Spleen (tissue), 7 donors: ENCODE data around the gene RNF224.

ENCODE experiments used
- POLR2A ChIP-seq, 3 donors: fragments of 450-650 bp; IDR thresholded peaks; one replicate each; pipeline ENCODE4 v1.5.1; 2017; ENCODE audit warnings: antibody characterized with exemption in 3 of 3, mild to moderate bottlenecking in 1 of 3
- TF ChIP-seq, protein P1 (sequence below), 11 experiments: fragments of 200-600 bp in 7 of 11; fragments of 450-650 bp in 4 of 11; sonication (generic) in 4 of 11; IDR thresholded peaks in 8 of 11; conservative IDR thresholded peaks in 3 of 11; 1 replicate in 7 of 11; 2 replicates in 4 of 11; pipeline versions ENCODE4 v1.4.0 to v1.8.0; 2016 to 2021; ENCODE audit warnings: antibody characterized with exemption in 11 of 11, inconsistent platforms in 4 of 11, mild to moderate bottlenecking in 1 of 11
- donor health status: DM: no; HTN: no; CAD: no; lungs with moderate emphysema.
- donor health status: DM: no; HTN: no; CAD: no.
- donor health status: DM: no; HTN: no; CAD: no.

DNA sequence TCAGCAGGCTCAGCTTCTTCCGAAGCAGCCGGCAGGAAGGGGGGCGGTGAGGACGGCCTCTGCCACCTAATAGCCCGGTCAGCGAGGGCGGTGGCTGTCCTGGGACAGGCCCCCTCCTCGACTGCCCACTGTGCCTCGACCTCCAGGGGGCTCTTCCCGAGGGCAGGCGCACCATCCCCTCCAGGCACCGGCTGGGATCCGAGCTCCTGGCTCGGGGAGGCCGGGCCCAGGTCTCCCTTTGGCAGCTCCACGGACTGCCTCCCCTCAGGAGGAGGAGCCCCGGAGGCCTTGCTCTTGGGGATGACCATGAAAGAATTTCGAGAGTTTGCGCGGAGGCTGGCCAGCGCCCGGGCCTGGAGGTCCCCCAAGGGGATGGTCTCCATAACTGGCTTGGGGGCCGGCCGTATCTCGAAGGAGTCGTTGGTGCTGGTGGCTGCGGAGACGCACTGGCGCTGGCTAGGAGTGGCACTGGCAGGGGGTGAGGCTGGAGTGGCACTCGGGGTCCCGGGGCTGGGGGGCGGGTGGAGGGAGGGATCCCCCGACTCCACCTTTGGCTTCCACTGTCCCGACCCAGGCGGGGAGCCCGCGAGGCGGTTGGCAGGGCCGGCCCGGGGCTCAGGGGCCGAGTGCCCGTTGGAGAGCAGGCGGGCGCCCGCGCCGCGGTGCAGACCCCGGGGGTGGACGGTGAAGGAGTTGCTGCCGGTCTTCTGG is 27.7 kb upstream of the RNF224 start:
- TF ChIP-seq, protein P1, sequence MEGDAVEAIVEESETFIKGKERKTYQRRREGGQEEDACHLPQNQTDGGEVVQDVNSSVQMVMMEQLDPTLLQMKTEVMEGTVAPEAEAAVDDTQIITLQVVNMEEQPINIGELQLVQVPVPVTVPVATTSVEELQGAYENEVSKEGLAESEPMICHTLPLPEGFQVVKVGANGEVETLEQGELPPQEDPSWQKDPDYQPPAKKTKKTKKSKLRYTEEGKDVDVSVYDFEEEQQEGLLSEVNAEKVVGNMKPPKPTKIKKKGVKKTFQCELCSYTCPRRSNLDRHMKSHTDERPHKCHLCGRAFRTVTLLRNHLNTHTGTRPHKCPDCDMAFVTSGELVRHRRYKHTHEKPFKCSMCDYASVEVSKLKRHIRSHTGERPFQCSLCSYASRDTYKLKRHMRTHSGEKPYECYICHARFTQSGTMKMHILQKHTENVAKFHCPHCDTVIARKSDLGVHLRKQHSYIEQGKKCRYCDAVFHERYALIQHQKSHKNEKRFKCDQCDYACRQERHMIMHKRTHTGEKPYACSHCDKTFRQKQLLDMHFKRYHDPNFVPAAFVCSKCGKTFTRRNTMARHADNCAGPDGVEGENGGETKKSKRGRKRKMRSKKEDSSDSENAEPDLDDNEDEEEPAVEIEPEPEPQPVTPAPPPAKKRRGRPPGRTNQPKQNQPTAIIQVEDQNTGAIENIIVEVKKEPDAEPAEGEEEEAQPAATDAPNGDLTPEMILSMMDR (IDR thresholded peaks at IDR 0.05 in 8 of 11, conservative IDR thresholded peaks at IDR 0.05 in 3 of 11): no peak
- TF ChIP-seq POLR2A (IDR thresholded peaks at IDR 0.05): no peak
